ENCODE measurements around the gene BDH1.
"Not testable (repeated sequence)": the region's sequence is repeated elsewhere in the genome, so short reads cannot be mapped to it uniquely, and the experiment has no call there.

BDH1 gene

DNA sequence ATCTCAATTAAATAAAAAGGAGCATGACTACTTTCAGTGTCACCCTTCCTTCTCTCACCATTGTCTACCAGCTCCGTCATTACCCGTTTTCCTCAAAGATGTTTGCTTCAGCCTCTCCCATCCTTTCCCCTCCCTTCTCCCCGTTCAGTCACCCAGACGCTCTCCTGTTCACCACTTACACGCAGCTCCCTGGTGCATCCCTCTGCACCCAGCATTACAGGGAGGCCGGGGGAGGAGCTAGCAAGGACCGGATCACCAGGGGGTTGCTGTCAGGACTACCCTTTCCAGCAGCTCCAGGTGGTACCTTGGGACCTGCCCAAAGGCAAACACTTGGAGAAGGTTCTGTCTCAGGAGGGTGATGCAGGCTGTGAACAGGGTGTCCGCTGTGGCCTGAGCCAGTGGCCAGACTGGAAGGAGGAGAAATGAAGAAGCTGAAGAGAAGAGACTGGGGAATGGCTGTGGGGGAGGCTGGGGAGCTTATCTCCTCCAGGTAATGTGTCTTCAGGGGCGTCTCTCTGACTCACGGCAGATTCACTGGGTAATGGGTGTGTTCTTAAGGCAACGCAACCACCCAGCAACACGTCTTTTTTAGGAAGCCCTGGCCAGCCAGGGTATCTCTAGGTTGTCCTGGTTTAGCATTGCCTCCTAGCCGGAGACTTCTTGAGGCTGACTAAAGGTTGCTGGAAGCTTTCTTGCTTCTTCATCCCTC lies 21.8 kb upstream of the BDH1 start:
- DNase-seq, result no peak

DNA sequence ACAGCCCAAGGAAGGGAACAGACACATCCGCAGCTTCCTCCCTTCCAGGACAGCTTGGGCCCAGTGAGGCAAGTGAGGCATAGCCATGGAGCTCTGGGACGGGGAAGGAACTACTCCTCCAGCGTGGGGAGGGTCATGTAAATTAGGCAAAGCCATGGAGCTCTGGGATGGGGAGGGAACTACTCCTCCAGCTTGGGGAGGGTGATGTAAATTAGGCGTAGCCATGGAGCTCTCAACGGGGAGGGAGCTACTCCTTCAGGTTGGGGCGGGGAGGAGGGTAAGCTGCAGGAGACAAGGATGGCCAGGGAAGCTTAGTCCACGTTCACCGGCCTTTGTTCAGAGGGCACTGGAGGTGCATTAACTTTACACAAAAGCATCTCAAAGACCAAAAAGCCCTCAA lies 21.1 kb upstream of the BDH1 start:
- DNase-seq, result no peak

DNA sequence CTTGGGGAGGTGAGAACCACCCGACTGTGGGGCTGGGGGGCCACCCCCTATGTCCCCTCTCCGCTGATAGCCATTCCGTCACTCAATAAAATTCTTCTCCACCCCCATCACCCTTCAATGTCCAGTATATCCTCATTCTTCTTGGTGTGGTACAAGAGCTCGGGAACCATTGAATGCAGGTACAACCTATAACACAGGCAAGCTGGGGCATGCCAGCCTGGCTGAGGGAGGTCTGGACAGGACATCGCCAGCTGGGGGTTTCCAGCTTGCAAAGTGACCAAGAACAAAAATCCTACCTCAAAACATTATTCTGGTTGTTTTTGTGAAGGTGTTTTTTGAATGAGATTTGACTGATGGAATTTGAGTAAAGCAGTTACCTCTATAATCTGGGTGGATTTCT lies 19.6 kb upstream of the BDH1 start:
- no peak for DNase-seq

DNA sequence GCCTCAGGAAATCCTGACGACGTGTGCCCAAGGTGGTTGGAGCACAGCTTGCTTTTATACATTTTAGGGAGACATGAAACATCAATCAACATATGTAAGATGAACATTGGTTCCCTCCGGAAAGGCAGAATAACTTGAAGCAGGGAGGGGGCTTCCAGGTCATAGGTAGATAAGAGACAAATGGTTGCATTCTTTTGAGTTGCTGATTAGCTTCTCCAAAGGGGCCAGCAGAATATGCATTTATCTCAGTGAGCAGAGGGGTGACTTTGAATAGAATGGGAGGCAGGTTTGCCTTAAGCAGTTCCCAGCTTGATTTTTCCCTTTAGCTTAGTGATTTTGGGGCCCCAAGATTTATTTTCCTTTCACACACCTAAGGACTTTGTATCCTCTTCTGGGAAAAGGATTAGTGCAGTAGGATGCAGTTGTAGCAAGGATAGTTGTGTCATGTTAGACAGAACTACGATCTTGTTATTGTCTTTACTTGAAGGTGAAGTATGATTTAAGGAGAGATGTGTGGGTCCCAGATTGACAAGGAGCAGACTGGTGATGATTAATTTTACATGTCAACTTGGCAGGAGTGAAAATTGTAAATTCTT lies 18.7 kb upstream of the BDH1 start:
- DNase-seq, result not testable (repeated sequence)

DNA sequence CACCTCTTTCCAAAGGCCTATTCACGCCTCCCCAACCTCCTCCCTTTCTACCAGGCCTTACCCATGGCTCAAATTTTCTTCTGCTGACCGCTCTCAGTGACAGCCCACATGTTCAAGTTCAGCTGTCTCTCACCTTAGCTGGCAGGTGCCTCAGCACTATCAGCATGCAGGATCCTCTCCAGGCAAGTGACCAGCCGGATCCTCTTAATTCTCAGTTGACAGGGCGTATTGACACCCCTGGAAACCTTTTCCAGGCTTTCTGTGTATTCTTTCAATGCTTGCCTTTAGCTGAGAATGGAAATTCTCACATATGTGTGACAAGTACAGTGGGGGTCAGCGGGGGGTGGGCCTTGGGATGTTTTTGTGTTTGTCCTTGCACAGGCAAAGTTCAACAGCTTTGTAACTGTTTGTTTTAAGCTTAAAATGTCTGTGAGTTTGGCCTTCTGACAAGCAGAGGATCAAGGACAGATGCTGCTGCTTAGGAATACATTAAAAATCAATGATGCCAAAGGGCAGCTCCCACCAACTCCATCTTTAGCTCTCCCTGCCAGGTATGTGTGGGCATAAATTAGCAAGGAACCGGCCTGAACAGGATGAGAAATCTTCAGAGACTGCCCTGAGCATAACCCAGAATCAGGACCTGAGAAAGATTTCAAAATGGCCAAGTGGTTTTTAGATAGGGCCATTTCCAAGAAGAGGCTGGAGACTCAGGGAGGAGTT lies 17.4 kb upstream of the BDH1 start:
- DNase-seq, result no peak

DNA sequence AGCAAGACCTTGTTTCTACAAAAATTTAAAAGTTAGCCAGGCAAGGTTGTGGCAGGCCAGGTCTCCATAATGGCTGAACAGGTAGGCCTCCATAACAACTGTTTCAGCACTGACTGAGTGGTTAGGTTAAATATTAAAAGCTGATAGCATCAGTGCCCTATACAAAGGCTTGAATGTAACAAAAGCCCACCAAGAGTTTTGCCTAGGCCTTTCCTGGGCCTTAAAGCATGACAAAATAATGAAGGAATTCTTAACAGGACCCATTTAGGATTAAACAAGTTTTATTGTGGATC lies 16.1 kb upstream of the BDH1 start:
- DNase-seq, result not testable (repeated sequence)

DNA sequence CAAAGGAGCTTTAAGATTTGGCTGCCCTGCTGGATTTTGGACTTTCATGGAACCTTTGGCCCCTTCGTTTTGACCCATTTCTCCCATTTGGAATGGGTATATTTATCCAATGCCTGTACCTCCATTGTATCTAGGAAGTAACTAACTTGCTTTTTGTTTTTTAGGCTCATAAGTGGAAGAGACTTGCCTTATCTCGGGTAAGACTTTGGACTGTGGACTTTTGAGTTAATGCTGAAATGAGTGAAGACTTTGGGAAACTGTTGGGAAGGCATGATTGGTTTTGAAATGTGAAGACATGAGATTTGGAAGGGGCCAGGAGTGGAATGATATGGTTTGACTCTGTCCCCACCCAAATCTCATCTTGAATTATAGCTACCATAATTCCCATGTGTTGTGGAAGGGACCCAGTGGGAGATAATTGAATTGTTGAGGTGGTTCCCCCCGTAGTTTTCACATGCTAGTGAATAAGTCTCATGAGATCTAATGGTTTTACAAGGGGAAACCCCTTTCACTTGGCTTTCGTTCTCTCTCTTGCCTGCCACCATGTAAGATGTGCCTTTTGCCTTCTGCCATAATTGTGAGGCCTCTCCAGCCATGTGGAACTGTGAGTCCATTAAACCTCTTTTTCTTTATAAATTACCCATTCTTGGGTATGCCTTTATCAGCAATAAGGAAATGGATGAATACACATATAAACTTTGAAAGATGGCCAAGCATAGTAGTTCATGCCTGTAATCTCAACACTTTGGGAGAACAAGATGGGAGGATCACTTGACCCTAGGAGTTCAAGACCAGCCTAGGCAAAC lies 15.5 kb upstream of the BDH1 start:
- not testable (repeated sequence) for DNase-seq

DNA sequence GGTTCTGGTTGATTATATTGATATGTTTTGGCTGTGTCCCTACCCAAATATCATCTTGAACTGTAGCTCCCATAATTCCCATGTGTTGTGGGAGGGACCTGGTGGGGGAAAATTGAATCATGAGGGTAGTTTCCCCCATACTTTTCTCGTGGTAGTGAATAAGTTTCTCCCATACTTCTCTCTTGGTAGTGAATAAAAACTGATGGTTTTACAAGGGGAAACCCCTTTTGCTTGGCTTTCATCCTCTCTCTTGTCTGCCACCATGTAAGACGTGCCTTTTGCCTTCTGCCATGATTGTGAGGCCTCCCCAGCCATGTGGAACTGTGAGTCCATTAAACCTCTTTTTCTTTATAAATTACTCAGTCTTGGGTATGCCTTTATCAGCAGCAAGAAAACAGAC lies 13.7 kb upstream of the BDH1 start:
- not testable (repeated sequence) for DNase-seq

DNA sequence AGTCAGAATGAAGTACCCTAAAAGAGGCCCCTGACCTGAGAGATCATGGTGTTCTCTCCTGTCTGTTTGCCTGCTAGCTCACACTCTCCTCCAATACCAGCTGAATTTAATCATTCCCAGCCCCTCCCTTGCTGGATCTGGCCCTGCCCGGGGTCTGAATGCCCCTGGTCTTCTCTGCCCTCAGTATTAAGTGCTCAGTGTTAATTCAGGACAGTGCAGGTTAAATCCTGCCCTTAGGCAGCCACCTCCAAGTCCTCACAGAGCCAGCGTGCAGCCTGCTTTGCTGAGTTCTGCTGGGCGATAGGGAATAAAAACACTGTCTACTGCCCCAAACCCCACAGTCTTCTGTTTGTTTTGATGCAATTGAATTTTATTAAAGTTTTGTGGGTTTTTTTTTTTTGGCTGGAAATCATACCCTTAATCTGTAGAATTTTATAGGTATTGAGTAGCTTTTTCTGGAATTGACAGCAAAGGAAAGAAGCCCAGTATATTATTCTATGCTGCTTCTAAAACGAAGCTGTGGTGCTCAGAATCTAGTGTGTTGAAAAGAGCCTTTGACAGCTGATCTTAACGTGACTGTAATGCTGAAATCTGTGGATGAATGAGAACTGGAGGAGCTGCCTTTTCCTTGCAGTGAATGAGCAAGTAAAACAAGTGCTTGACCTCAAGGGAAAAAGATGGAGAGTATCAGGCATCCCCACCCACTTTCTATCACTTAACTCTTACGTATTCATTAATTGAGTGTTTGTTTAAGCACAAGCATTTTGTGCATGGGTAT lies 12.3 kb upstream of the BDH1 start:
- no peak for DNase-seq

DNA sequence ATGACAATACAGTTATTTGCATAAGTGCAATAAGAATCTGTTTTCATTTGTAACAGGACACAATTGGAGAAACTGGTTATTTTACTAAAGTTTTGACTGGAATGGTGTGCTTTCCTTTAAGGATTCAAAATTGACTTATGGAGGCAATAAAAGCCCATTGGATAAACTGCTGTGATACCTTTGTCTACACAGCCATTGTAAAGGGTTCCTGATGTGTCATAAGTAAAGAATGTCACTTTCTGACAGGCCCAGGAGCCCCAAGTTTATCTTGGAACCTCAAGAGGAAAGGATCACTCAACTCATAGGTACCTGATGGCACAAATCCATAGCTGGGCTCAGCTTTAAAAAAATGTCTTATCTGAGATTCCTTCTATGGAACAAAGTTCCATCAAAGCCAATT lies 10.4 kb upstream of the BDH1 start:
- DNase-seq, result not testable (repeated sequence)

DNA sequence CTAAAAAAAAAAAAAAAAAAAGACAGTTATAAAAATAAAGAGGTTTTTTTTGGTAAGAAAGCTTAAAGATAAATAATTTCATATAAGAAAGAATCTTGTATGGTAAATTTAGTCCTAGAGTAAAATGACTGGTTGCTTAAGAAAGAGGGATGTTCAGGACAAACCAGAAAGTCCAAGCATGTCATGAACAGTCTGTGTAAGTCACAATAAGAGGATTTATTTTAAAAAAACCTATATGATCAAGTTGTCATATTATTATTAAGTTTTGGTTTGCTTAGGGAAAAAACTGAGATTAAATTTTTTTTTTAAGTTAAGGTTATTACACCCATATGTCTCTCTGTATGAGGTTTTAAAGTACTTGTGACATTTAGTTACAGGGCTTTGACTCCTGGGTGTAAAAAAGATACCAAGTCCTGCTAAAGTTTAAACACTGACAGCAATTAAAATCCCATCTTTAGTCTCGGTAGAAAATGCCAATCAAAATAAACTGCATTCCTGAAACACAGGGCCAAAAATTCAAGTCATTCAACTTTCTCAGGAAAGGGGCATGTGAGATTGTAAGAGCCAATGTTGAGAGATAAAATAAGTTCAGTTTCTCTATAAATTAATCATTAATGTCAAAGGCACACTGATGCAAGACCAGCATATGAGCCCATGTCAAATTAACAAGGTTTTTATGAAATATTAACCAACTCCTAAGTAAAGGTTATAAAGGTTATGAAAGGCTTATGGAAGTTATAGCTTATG lies 8.5 kb upstream of the BDH1 start:
- no peak for DNase-seq

DNA sequence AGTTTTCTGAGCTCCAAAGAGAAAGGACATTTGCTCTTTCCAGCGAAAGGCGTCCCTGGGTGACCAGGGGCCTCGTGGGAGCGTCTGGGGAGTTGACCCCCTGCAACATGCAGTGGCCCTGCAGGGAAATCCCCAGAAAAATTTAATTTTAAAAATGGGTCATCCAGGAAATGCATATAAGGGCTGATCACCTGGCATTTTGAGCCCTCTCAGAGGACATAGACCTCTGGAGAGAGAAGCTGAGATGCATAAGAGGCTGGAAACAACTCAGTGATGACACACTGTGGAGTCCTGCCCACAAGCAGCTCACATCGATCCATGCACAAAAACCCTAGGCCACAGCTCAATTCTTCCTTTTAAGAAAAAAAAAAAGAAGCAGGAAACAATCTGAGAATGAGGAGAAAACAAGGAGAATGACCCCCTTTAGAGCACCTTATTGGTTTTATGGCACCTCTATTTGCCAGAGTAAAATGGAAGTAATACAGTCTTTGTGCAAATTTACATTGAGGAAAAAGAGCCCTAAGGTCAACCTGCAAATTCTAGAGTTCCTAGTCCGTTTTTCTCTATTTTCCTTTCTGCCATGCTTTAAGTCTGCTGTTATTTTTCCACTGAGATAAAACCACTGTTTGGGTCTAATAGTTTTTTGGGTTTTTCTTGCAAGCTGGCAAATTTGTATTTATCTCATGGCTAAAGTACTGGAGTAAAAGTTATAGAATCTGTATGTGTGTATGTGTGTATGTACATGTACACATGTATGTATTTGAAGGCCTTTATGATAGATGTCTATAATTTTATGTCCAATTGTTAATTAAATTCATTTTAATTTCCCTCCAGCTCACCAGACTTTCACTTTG lies 6.9 kb upstream of the BDH1 start:
- DNase-seq, result no peak

DNA sequence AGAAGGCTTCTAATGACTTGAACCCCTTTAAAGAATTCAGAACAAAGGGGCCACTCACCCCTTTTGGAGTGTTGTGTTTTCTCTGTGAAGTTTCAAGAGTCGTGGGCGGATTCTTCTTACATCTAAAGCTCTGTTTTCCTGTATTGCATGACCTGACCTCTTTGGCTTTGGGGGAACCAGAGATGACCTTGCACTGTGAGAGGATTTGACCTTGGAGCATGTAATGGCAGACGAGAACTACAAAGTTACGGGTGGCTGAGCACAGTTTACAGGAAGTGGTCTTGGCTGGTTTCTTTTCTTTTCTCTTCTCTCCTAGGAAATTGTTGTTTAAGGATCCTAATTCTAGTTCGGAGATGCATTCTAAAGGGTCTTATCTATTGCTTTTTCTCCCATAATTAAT lies 6.2 kb upstream of the BDH1 start:
- DNase-seq, result no peak

DNA sequence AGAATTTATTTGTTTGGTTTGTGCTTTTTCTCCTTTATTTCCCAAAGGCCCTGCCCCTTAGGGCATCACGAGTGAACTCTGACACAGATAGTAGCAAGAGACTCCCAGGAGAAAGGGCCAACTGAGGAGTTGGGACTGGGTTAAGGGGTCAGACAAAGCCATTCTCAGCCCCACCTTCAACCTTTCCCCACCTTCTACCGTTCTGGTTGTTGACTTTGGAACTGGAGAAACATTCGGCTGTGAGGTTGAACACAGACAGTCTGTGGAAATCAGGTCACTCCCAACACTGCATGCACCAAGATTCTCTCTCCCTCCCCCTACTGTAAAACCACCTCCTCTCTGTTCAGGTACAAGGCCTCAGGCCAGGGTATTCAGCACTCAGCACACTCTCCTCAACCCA lies 3.9 kb upstream of the BDH1 start:
- no peak for DNase-seq

DNA sequence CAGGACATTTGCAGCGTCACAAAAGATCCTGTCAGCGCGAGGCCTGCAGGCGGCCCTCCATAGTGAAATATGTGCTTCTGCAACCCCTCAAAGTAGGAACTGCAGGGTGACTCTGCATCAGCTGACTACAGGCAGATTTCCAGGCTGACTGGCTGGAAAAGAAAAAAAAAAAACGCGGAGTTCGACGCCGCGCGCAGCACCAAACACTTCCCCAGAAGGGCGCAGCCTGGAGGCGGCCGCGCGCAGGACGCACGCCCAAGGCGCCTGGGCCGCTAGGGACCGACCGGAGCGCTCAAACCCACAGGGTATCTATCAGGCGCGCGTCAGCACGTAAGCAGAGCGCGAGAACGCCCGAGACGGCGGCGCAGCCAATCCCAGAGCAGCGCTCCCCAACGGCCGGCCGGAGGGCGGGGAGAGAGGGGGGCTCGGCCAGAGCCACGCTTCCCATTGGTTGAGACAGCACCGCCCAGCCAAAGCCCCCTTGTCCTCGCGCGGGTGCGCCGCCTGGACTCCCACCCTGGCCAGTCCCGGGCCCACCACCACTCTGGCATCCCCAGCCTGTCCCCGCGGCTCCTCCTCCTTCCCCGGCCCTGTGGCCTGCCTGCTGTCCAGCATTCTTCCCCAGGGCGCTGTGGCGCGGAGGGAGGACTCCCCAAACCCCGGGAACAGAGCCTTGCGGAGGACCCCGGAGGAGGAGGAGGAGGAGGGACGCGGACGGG lies 1.0 kb downstream of the BDH1 start:
- DNase-seq, result peak; percentile 96

DNA sequence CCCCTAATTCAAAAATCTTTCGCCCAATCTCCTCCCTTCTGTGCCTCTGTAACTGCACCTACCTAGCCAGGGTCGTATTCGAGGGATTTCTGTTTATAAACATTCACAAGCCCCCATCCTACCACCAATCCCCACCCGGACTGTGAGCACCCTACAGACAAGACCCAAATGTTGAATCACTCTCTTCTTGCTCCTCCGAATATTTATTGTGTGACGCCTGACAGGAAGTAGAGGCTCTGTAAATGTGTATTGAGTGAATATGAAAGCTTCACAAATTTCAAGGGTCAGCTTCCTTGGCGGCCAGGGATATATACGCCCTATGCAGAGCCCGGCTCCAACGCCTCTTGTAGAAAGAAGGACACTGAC lies 1.6 kb downstream of the BDH1 start:
- no peak for DNase-seq

DNA sequence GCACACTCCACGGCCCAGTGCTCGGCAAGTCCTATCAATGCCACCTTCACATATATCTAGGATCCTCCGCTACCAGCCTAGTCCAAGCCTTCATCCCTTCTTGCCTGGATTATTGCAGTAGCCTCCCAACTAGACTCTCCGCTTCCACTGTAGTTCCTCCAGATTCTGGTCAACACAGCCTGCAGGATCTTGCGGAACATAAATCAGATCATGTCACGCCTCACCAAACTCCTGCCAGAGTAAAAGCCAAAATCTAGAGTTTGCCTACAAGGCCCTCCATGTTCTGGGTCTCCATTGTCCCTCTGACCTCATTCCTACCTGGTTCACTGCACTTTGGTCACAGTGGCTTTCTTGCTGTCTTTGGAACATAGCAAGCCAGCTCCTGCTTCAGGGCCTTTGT lies 3.6 kb downstream of the BDH1 start:
- no peak for DNase-seq

DNA sequence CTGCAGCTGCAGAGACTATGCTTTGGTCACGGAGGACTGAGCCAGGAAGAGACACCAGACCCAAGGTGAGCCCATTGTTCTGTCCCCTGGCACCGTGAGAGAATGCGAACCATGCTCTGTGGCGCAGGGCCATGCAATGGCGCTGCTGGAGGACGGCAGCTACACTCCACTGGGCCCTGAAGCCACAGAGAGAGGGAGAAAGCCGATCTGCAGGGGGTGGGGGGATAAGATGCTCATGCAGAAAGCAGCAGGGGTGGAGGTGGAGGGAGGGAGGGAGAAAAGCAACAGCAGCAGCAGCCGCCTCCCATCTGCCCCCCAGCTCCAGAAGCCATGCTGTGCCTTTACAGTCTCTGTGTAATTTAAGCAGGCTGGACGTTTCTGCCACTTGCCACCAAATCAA lies 5.3 kb downstream of the BDH1 start:
- no peak for DNase-seq

DNA sequence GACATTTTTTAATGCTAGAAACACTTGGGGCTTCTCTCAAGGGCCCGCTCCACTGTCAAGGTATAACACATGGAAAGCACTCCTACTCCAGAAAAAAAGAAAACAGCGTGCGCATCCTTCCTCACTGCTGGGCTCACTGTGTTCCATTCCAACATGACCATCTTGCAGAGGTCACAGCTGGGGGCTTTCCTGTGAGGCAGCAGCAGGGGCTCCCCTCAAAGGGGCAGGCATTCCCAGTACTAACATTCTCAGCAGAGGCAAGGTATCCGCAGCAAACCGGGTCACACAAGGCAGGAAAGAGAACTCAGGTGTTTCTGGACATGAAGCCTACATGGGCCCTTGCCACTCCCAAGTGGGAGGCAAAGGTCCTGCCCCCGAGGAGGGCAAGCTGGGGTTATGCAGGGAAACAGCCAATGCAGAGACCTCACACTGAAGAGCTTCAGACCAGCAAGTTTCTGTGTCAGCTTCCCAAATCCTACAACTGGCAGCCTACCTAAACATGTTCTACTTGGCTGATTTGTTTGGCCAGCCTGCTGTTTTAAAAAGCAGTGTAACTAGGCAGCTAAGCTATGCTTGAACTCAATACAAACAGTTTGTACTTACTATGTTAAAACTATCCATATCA lies 6.4 kb downstream of the BDH1 start:
- DNase-seq, result no peak
